PC-3 (cell line): ENCODE measurements around the gene LINC01488.

ENCODE experiments used
- EZH2 ChIP-seq: fragments of 300-600 bp; sonication (generic); IDR thresholded peaks from one replicate; pipeline ENCODE4 v1.6.1; 2017; ENCODE audit warnings: antibody characterized with exemption, mild to moderate bottlenecking, low read length; ENCODE audit not compliant: unreplicated experiment
- EZH2phosphoT487 ChIP-seq: fragments of 300-600 bp; sonication (generic); IDR thresholded peaks from 2 replicates; pipeline ENCODE4 v1.6.1; 2018; ENCODE audit warnings: mild to moderate bottlenecking, antibody characterized with exemption, low read length, borderline replicate concordance
- TF ChIP-seq, protein P1 (sequence below): fragments of 300-600 bp; sonication (generic); conservative IDR thresholded peaks from 2 replicates; pipeline ENCODE4 v1.5.1; 2017; ENCODE audit warnings: antibody characterized with exemption, low read depth, mild to moderate bottlenecking, low read length

GRCh38 chr11:69454018-69454417 is 27.4 kb upstream of the LINC01488 start:
- TF ChIP-seq, protein P1, sequence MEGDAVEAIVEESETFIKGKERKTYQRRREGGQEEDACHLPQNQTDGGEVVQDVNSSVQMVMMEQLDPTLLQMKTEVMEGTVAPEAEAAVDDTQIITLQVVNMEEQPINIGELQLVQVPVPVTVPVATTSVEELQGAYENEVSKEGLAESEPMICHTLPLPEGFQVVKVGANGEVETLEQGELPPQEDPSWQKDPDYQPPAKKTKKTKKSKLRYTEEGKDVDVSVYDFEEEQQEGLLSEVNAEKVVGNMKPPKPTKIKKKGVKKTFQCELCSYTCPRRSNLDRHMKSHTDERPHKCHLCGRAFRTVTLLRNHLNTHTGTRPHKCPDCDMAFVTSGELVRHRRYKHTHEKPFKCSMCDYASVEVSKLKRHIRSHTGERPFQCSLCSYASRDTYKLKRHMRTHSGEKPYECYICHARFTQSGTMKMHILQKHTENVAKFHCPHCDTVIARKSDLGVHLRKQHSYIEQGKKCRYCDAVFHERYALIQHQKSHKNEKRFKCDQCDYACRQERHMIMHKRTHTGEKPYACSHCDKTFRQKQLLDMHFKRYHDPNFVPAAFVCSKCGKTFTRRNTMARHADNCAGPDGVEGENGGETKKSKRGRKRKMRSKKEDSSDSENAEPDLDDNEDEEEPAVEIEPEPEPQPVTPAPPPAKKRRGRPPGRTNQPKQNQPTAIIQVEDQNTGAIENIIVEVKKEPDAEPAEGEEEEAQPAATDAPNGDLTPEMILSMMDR, result no peak
- TF ChIP-seq EZH2 (no peak), EZH2phosphoT487 (no peak)
